ENCODE data around the gene SERINC5. TPM values are rescaled to one million over a fixed set of nuclear protein-coding genes. Genes with fewer than 3 reads are reported as not detected.

SERINC5 gene
- total RNA-seq, 2 donors from 2014 or later = 23.3 to 26.7 TPM

DNA sequence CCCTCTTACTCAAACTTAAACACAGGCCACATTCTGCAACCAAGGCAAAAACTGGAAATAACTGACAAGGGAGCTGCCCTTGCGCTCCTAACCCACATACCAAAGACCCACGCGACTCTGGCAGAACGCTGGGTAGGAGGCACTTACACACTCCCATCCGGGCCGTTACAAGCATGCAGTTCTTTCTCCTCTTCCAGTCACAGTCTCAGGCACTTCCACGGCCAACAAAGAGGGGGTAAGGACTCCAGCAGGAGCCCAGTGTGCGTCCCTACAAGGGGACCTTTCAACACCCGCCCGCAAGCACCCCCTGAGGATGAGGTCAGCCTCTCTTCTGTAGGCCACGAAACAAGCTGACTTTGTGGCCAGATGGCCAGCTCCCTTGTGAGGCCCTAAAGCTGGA, 57.4 kb downstream of the SERINC5 start:
- H3K27me3 ChIP-seq = no peaks in the 10 kb centered on the region
- intact Hi-C loops (cut with DNase I) = no loop called here
- ATAC-seq (peak; percentile 30), DNase-seq (no peak)
- 80 to 83% methylated on average over 10 to 11 of the region's 11 CpGs for WGBS, 2 donors
- H3K4me3 ChIP-seq = no peak overlapping the region
- H3K4me1 ChIP-seq = peaks cover 19% of the 10 kb centered on the region
- TF ChIP-seq, protein P1, sequence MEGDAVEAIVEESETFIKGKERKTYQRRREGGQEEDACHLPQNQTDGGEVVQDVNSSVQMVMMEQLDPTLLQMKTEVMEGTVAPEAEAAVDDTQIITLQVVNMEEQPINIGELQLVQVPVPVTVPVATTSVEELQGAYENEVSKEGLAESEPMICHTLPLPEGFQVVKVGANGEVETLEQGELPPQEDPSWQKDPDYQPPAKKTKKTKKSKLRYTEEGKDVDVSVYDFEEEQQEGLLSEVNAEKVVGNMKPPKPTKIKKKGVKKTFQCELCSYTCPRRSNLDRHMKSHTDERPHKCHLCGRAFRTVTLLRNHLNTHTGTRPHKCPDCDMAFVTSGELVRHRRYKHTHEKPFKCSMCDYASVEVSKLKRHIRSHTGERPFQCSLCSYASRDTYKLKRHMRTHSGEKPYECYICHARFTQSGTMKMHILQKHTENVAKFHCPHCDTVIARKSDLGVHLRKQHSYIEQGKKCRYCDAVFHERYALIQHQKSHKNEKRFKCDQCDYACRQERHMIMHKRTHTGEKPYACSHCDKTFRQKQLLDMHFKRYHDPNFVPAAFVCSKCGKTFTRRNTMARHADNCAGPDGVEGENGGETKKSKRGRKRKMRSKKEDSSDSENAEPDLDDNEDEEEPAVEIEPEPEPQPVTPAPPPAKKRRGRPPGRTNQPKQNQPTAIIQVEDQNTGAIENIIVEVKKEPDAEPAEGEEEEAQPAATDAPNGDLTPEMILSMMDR (IDR thresholded peaks at IDR 0.05) = no peak
- no peak for TF ChIP-seq POLR2A (IDR thresholded peaks at IDR 0.05)
- no peaks in the 10 kb centered on the region for H3K9me3 ChIP-seq
- peak overlapping the region in 1 of 4 donors; percentile 2 for H3K27ac ChIP-seq
- H3K36me3 ChIP-seq (replicated peaks in 1 of 2; ENCODE audit: insufficient read depth in 1 of 2, low read depth in 2 of 2) = no peaks in the 10 kb centered on the region

DNA sequence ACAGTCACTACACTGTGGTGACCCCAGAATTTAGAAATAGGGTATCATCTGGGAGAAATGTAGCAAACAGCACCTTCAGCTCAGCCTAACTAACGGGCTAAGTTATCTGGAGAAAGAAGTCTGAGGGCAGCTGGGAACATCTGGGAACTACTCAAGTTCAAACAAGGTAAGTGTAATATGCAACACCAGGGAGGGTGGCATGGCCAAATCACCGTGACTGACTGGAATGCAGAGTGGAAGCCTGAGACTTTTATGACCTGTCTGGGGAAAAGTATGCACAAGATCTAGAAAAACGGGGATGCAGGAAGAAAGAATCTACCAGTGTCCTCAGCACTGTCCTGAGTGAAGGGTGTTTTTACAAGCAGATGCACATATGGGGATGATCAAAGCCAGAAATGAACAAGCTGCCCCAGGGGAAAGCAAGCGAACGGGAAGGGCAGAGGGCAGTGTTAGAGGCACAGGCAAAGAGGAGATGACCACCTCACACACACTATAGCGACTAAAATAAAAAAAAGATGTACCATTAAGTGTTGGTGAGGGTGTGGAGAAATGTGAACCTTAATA, 59.9 kb downstream of the SERINC5 start:
- DNase-seq = no peak
- TF ChIP-seq POLR2A (IDR thresholded peaks at IDR 0.05) = no peak
- Histone ChIP-seq H3K27me3 (no peaks in the 10 kb centered on the region), H3K27ac (no peak overlapping the region), H3K9me3 (no peaks in the 10 kb centered on the region), H3K4me3 (no peak overlapping the region), H3K36me3 (replicated peaks in 1 of 2; ENCODE audit: insufficient read depth in 1 of 2, low read depth in 2 of 2) (no peaks in the 10 kb centered on the region), H3K4me1 (peaks cover 37% of the 10 kb centered on the region)
- ATAC-seq = no peak
- 73 to 75% methylated on average over 6 of the region's 6 CpGs for WGBS, 2 donors
- intact Hi-C loops (cut with DNase I) = no loop called here

DNA sequence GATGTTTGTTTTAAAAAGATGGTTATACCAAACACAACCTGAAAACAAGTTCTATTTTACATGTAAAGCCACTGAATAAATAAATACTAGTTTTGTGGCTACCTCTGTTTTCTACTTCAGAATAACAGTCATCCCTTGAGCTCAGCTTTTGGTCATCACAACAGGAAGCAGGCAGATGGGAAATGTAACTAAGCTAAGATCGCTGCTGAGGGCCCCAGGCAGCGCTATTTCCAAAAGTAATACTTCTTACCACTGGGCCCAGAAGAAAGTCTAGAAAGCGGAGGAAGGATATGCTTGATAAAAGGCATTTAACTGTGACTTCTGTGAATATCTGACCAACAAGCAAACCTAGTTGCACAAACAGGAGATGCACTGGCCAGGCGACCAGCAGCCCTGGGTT, 61.4 kb downstream of the SERINC5 start:
- Histone ChIP-seq H3K9me3 (no peaks in the 10 kb centered on the region), H3K27me3 (no peaks in the 10 kb centered on the region), H3K4me1 (peaks cover 37% of the 10 kb centered on the region), H3K4me3 (no peak overlapping the region), H3K27ac (peak overlapping the region in 2 of 4 donors; percentile 16 to 20), H3K36me3 (replicated peaks in 1 of 2; ENCODE audit: insufficient read depth in 1 of 2, low read depth in 2 of 2) (no peaks in the 10 kb centered on the region)
- WGBS, 2 donors = 72 to 89% methylated on average over 4 of the region's 4 CpGs
- intact Hi-C loops (cut with DNase I) = no loop called here
- no peak for TF ChIP-seq POLR2A (IDR thresholded peaks at IDR 0.05)
- TF ChIP-seq, protein P1 (IDR thresholded peaks at IDR 0.05) = no peak
- ATAC-seq (no peak), DNase-seq (no peak)

DNA sequence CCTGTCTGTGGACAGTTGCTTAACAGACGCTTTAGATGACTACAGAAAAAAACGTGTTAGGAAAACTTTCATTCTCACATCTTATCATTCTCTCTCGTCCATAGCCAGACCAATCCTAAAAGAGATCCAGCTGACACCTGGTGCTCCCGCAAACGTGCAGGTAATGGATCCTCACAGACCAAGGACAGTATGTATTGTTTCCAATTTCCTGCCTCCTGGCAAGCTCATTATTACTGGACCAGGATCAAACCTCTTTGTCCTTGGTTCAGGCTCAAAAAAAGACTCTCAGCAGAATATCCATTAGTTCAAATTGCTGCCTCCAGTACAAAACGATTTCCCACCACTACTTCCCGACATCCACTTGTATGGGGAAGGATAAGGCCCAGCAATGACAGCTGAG, 62.4 kb downstream of the SERINC5 start:
- no peak for DNase-seq
- H3K36me3 ChIP-seq (replicated peaks in 1 of 2; ENCODE audit: insufficient read depth in 1 of 2, low read depth in 2 of 2) = no peaks in the 10 kb centered on the region
- no peaks in the 10 kb centered on the region for H3K27me3 ChIP-seq
- H3K4me1 ChIP-seq = peaks cover 37% of the 10 kb centered on the region
- H3K27ac ChIP-seq = peak overlapping the region in 3 of 4 donors; percentile 32 to 64 (median 61)
- 10 to 23% methylated on average over 7 of the region's 7 CpGs for WGBS, 2 donors
- H3K9me3 ChIP-seq = no peaks in the 10 kb centered on the region
- TF ChIP-seq, protein P1 (IDR thresholded peaks at IDR 0.05) = no peak
- TF ChIP-seq POLR2A (IDR thresholded peaks at IDR 0.05) = no peak
- ATAC-seq = peak; percentile 6
- intact Hi-C loops (cut with DNase I) = no loop called here
- no peak overlapping the region for H3K4me3 ChIP-seq

DNA sequence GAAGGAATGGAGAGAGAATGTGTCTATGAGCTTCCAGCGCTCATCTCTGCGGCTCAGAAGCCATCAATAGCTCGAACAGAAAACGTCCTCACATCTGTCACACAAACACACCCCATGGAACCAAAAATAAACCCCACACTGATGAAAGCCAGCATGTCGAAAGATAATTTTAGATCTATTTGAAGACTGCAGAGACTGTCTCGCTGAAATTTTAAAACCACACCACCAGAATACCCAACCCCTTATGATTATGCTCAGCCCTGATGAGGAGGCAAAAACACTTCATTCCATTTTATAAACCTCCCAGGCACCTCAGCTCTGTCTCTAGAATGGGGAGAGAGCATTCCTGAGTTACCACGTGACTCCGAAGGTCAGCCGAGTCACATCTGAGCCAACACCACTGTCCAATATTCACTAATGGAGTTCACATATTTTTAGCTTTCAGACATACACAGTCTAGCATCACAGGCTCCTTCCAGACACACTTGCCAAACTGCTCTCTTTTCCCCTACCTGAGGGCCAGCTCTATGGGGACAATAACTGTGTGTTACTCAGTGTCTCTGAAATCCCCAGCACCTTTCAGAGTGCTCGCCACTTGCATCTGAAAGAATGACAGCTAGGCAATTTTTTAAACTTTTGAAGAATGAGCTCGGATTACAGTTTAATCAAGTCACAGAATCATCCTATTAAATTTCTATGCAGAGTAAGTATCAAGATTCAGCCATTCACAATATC, 63.2 kb downstream of the SERINC5 start:
- WGBS, 2 donors = 46 to 61% methylated on average over 11 of the region's 11 CpGs
- TF ChIP-seq, protein P1 (IDR thresholded peaks at IDR 0.05) = no peak
- no peak for TF ChIP-seq POLR2A (IDR thresholded peaks at IDR 0.05)
- ATAC-seq (peak; percentile 63), DNase-seq (peak in 3 of 4 donors; percentile 20 to 27 (median 27))
- Histone ChIP-seq H3K27me3 (no peaks in the 10 kb centered on the region), H3K9me3 (no peaks in the 10 kb centered on the region), H3K27ac (peak overlapping the region in 3 of 4 donors; percentile 32 to 64 (median 61)), H3K36me3 (replicated peaks in 1 of 2; ENCODE audit: insufficient read depth in 1 of 2, low read depth in 2 of 2) (no peaks in the 10 kb centered on the region), H3K4me3 (no peak overlapping the region), H3K4me1 (peaks cover 39% of the 10 kb centered on the region)
- intact Hi-C loops (cut with DNase I) = no loop called here

Data from body of pancreas (tissue), 4 donors.